WTC11 (cell line): Measurements from ENCODE around the gene SLC2A5.

Experiments
- CTCF ChIP-seq: fragments of 200-600 bp; IDR thresholded peaks from 2 replicates; pipeline ENCODE4 v1.8.0; 2022; ENCODE audit warnings: antibody characterized with exemption
- E2F1 ChIP-seq: sonication (generic); formaldehyde crosslinking; IDR thresholded peaks from 2 replicates; pipeline ENCODE4 v1.8.0; 2022; ENCODE audit warnings: mild to moderate bottlenecking, missing genetic modification reagents
- GTF2I ChIP-seq: fragments of 250-450 bp; sonication (Bioruptor Pico); conservative IDR thresholded peaks from 2 replicates; pipeline ENCODE4 v1.4.0; 2021; ENCODE audit warnings: mild to moderate bottlenecking
- NFE2L1 ChIP-seq: sonication (generic); formaldehyde crosslinking; IDR thresholded peaks from 2 replicates; pipeline ENCODE4 v1.8.1; 2023; ENCODE audit warnings: missing genetic modification reagents
- SMAD3 ChIP-seq: sonication (generic); formaldehyde crosslinking; IDR thresholded peaks from 2 replicates; pipeline ENCODE4 v1.8.0; 2022; ENCODE audit warnings: missing genetic modification reagents, mild to moderate bottlenecking, borderline replicate concordance
- TEAD4 ChIP-seq: sonication (generic); formaldehyde crosslinking; IDR thresholded peaks from 2 replicates; pipeline ENCODE4 v1.8.0; 2022; ENCODE audit warnings: mild to moderate bottlenecking, missing genetic modification reagents
- TP53 ChIP-seq: sonication (generic); formaldehyde crosslinking; IDR thresholded peaks from 2 replicates; pipeline ENCODE4 v1.8.1; 2023; ENCODE audit warnings: mild to moderate bottlenecking, missing genetic modification reagents
- ZNF232 ChIP-seq: sonication (generic); formaldehyde crosslinking; IDR thresholded peaks from 2 replicates; pipeline ENCODE4 v1.8.0; 2022; ENCODE audit warnings: mild to moderate bottlenecking, missing genetic modification reagents
- TF ChIP-seq, protein P1 (sequence below): sonication (generic); formaldehyde crosslinking; conservative IDR thresholded peaks from 2 replicates; pipeline ENCODE4 v1.8.1; 2022; ENCODE audit warnings: mild to moderate bottlenecking, missing genetic modification reagents
- TF ChIP-seq, protein P2 (sequence below): sonication (generic); formaldehyde crosslinking; IDR thresholded peaks from 2 replicates; pipeline ENCODE4 v1.8.1; 2022; ENCODE audit warnings: mild to moderate bottlenecking, missing genetic modification reagents, moderate library complexity, borderline replicate concordance

- TF ChIP-seq, protein P1, sequence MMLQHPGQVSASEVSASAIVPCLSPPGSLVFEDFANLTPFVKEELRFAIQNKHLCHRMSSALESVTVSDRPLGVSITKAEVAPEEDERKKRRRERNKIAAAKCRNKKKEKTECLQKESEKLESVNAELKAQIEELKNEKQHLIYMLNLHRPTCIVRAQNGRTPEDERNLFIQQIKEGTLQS (CRISPR knock-in tag), result no peak
- TF ChIP-seq CTCF (no peak), NFE2L1 (CRISPR knock-in tag) (no peak), GTF2I (CRISPR knock-in tag) (no peak), ZNF232 (CRISPR knock-in tag) (no peak), E2F1 (CRISPR knock-in tag) (no peak), TEAD4 (no peak), TP53 (CRISPR knock-in tag) (no peak), SMAD3 (CRISPR knock-in tag) (no peak)
- TF ChIP-seq, protein P2, sequence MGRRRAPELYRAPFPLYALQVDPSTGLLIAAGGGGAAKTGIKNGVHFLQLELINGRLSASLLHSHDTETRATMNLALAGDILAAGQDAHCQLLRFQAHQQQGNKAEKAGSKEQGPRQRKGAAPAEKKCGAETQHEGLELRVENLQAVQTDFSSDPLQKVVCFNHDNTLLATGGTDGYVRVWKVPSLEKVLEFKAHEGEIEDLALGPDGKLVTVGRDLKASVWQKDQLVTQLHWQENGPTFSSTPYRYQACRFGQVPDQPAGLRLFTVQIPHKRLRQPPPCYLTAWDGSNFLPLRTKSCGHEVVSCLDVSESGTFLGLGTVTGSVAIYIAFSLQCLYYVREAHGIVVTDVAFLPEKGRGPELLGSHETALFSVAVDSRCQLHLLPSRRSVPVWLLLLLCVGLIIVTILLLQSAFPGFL (CRISPR knock-in tag), result no peak
These were observed 10.7 kb upstream of the SLC2A5 start for GRCh38 chr1:9079988-9080704.
